ENCODE measurements around the gene TRAPPC1.
A peak's percentile ranks its signal among the peaks of the same experiment; 100 is the strongest.

The TRAPPC1 gene

GRCh38 chr17:7940743-7941142 lies 9.0 kb upstream of the TRAPPC1 start:
- no peak for DNase-seq (ENCODE audit: low read depth in 2 of 2)

GRCh38 chr17:7940034-7940433 lies 8.3 kb upstream of the TRAPPC1 start:
- DNase-seq (ENCODE audit: low read depth in 2 of 2) = no peak

- no peak for DNase-seq (ENCODE audit: low read depth in 2 of 2)
Observed at GRCh38 chr17:7935859-7936258, 4.1 kb upstream of the TRAPPC1 start.

GRCh38 chr17:7932949-7933348 lies 1.2 kb upstream of the TRAPPC1 start:
- no peak for DNase-seq (ENCODE audit: low read depth in 2 of 2)

- no peak for DNase-seq (ENCODE audit: low read depth in 2 of 2)
Observed at GRCh38 chr17:7932483-7932891, 741 bp upstream of the TRAPPC1 start.

GRCh38 chr17:7930841-7931631 lies 710 bp downstream of the TRAPPC1 start:
- no peak for DNase-seq (ENCODE audit: low read depth in 2 of 2)

- DNase-seq (ENCODE audit: low read depth in 2 of 2) = peak in 1 of 2 experiments; percentile 46
Observed at GRCh38 chr17:7929158-7930023, 2.4 kb downstream of the TRAPPC1 start, which contains the start of gene KCNAB3. Gene KCNAB3, minus strand, starts transcription at chr17:7929856. Its CDS starts 421 bp downstream, at chr17:7929435.

- DNase-seq (ENCODE audit: low read depth in 2 of 2) = no peak
Observed at GRCh38 chr17:7927596-7927995, 4.2 kb downstream of the TRAPPC1 start.

- DNase-seq (ENCODE audit: low read depth in 2 of 2) = peak; percentile 62 to 77
Observed at GRCh38 chr17:7922845-7923628, 8.7 kb downstream of the TRAPPC1 start.

GRCh38 chr17:7922269-7922844 lies 9.4 kb downstream of the TRAPPC1 start:
- DNase-seq (ENCODE audit: low read depth in 2 of 2) = no peak

- DNase-seq (ENCODE audit: low read depth in 2 of 2) = no peak
Observed at GRCh38 chr17:7916808-7917207, 14.9 kb downstream of the TRAPPC1 start.

GRCh38 chr17:7916385-7916682 lies 15.4 kb downstream of the TRAPPC1 start:
- DNase-seq (ENCODE audit: low read depth in 2 of 2) = no peak

GRCh38 chr17:7915611-7916384 lies 15.9 kb downstream of the TRAPPC1 start, which contains the start of gene RNF227:
Gene RNF227, minus strand, starts transcription at chr17:7916289. Its CDS starts 94 bp downstream, at chr17:7916195.
- peak; percentile 71 to 91 for DNase-seq (ENCODE audit: low read depth in 2 of 2)

GRCh38 chr17:7915179-7915610 lies 16.6 kb downstream of the TRAPPC1 start:
- no peak for DNase-seq (ENCODE audit: low read depth in 2 of 2)

- no peak for DNase-seq (ENCODE audit: low read depth in 2 of 2)
Observed at GRCh38 chr17:7912927-7913524, 18.7 kb downstream of the TRAPPC1 start.

GRCh38 chr17:7911116-7911515 lies 20.6 kb downstream of the TRAPPC1 start:
- no peak for DNase-seq (ENCODE audit: low read depth in 2 of 2)

- no peak for DNase-seq (ENCODE audit: low read depth in 2 of 2)
Observed at GRCh38 chr17:7910711-7911110, 21.0 kb downstream of the TRAPPC1 start.

- no peak for DNase-seq (ENCODE audit: low read depth in 2 of 2)
Observed at GRCh38 chr17:7910281-7910680, 21.5 kb downstream of the TRAPPC1 start.

GRCh38 chr17:7909089-7909488 lies 22.7 kb downstream of the TRAPPC1 start:
- no peak for DNase-seq (ENCODE audit: low read depth in 2 of 2)
